ENCODE results near the gene SLITRK2.

DNA sequence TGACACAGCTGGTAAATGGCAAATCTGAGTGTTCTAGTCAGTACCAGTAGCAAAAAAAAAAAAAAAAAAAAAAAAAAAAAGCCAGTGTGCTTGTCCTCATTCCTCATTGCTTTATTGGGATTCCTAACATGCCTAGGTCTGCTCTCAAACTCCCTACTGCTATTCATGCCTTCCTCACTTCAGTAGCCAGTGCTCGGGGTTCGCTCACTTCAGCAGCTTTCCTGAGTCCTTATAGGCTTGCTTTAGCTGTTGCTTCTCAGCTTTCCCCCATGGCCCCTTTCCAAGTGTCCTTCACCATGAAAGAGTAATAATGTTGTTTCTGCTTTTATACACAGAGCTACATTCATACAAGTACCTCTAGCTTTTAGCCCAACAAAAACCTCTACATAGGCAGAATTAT, 30.8 kb downstream of the SLITRK2 start:
- TF ChIP-seq, protein P1, sequence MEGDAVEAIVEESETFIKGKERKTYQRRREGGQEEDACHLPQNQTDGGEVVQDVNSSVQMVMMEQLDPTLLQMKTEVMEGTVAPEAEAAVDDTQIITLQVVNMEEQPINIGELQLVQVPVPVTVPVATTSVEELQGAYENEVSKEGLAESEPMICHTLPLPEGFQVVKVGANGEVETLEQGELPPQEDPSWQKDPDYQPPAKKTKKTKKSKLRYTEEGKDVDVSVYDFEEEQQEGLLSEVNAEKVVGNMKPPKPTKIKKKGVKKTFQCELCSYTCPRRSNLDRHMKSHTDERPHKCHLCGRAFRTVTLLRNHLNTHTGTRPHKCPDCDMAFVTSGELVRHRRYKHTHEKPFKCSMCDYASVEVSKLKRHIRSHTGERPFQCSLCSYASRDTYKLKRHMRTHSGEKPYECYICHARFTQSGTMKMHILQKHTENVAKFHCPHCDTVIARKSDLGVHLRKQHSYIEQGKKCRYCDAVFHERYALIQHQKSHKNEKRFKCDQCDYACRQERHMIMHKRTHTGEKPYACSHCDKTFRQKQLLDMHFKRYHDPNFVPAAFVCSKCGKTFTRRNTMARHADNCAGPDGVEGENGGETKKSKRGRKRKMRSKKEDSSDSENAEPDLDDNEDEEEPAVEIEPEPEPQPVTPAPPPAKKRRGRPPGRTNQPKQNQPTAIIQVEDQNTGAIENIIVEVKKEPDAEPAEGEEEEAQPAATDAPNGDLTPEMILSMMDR (IDR thresholded peaks at IDR 0.05) = no peak
- no peak for TF ChIP-seq ZFX (IDR thresholded peaks at IDR 0.05; ENCODE audit: borderline replicate concordance)

All from 22Rv1 (cell line).